ENCODE measurements around the gene AMZ2. TPM values are rescaled to one million over a fixed set of nuclear protein-coding genes. Genes with fewer than 3 reads are reported as not detected.
"Not testable (repeated sequence)": the region's sequence is repeated elsewhere in the genome, so short reads cannot be mapped to it uniquely, and the experiment has no call there.

The AMZ2 gene
- total and polyA plus RNA-seq, 7 experiments from 2014 or later, result 47.6 to 103 (median 79.5) TPM

- Histone ChIP-seq H3K4me3 (ENCODE audit: low read length) (peak overlapping the region; percentile 50), H3K9me3 (ENCODE audit: control insufficient read depth in 2 of 3, low read length in 3 of 3) (no peaks in the 10 kb centered on the region), H3K27ac (ENCODE audit: low read depth, low read length) (peak overlapping the region; percentile 35), H3K27me3 (ENCODE audit: control insufficient read depth in 2 of 2, insufficient read depth in 2 of 2, low read length in 2 of 2) (no peaks in the 10 kb centered on the region), H3K36me3 (ENCODE audit: control insufficient read depth in 2 of 3, insufficient read depth in 3 of 3, low read length in 3 of 3) (peaks cover 0 to 12% (median 0%) of the 10 kb centered on the region in 3 experiments), H3K4me1 (ENCODE audit: control insufficient read depth in 2 of 2, insufficient read depth in 2 of 2, low read length in 2 of 2) (no peaks in the 10 kb centered on the region)
- peaks cover 0 to 6% (median 0%) of the 10 kb centered on the region in 5 donors for H3K27me3 Mint-ChIP-seq
- ChIA-PET CTCF (interaction anchor here (0.8 to 1.1 kb wide), 2 partner anchors 38 to 224 kb away, joined by 3 to 5 read pairs; no protein-coding TSS in a partner anchor), POLR2A (interaction anchor here (1.0 to 4.8 kb wide), 4 partner anchors 10 to 44 kb away, joined by 3 to 36 read pairs (median 6); partner anchors contain the start of gene AMZ2)
- H3K36me3 Mint-ChIP-seq, result peaks cover 7 to 31% (median 19%) of the 10 kb centered on the region in 5 donors
- peaks cover 0 to 4% (median 0%) of the 10 kb centered on the region in 11 donors for H3K9me3 Mint-ChIP-seq
- peaks cover 15 to 41% (median 37%) of the 10 kb centered on the region in 7 donors for H3K4me1 Mint-ChIP-seq
- peak overlapping the region in 5 of 9 donors; percentile 42 to 96 (median 54) for H3K27ac Mint-ChIP-seq
- H3K4me3 Mint-ChIP-seq, result peak overlapping the region in 6 of 10 donors; percentile 59 to 97 (median 86)
- DNase-seq, result no peak
- ATAC-seq, result no peak
- intact Hi-C loops (cut with micrococcal nuclease), result loop anchor here (2.0 to 10.0 kb wide), 4 partner anchors 105 to 305 kb away; partner anchors contain the start of gene PRKAR1A (in 1 of the 2)
These were observed 40.1 kb upstream of the AMZ2 start for GRCh38 chr17:68207651-68208253.

- POLR2A ChIA-PET, result interaction anchor here (0.5 to 4.8 kb wide), 6 partner anchors 11 to 141 kb away, joined by 3 to 36 read pairs (median 4); partner anchors contain the start of gene AMZ2
These were observed 39.2 kb upstream of the AMZ2 start for GRCh38 chr17:68208651-68209050.

GRCh38 chr17:68209191-68209900, 38.5 kb upstream of the AMZ2 start:
- ChIA-PET CTCF (interaction anchor here (1.1 kb wide), 1 partner anchor 36 kb away, joined by 5 read pairs; no protein-coding TSS in a partner anchor), POLR2A (interaction anchor here (0.5 to 1.7 kb wide), 2 partner anchors 39 to 74 kb away, joined by 4 to 9 read pairs; partner anchors contain the start of gene AMZ2)
- not testable (repeated sequence) for H3K4me1 ChIP-seq (ENCODE audit: control insufficient read depth in 2 of 2, insufficient read depth in 2 of 2, low read length in 2 of 2); ATAC-seq; H3K27ac Mint-ChIP-seq; H3K4me3 Mint-ChIP-seq; H3K27me3 ChIP-seq (ENCODE audit: control insufficient read depth in 2 of 2, insufficient read depth in 2 of 2, low read length in 2 of 2); DNase-seq; H3K9me3 Mint-ChIP-seq; H3K27me3 Mint-ChIP-seq; H3K27ac ChIP-seq (ENCODE audit: low read depth, low read length); H3K4me3 ChIP-seq (ENCODE audit: low read length); H3K9me3 ChIP-seq (ENCODE audit: control insufficient read depth in 2 of 3, low read length in 3 of 3)
- peaks cover 0 to 12% (median 0%) of the 10 kb centered on the region in 3 experiments for H3K36me3 ChIP-seq (ENCODE audit: control insufficient read depth in 2 of 3, insufficient read depth in 3 of 3, low read length in 3 of 3)
- H3K4me1 Mint-ChIP-seq, result peaks cover 31 to 57% (median 53%) of the 10 kb centered on the region in 7 donors
- H3K36me3 Mint-ChIP-seq, result peaks cover 9 to 42% (median 19%) of the 10 kb centered on the region in 5 donors
- intact Hi-C loops (cut with micrococcal nuclease), result loop anchor here (5.0 to 10.0 kb wide), 3 partner anchors 107 to 303 kb away; partner anchors contain the start of gene PRKAR1A (in 1 of the 2)

More at GRCh38 chr17:68208651-68209050, 39.2 kb upstream of the AMZ2 start:
- Mint-ChIP-seq H3K4me3 (peak overlapping the region in 7 of 10 donors; percentile 11 to 64 (median 53)), H3K4me1 (peaks cover 24 to 50% (median 46%) of the 10 kb centered on the region in 7 donors), H3K27ac (peak overlapping the region in 3 of 9 donors; percentile 51 to 60 (median 57)), H3K36me3 (peaks cover 9 to 38% (median 19%) of the 10 kb centered on the region in 5 donors)
- not testable (repeated sequence) for H3K27ac ChIP-seq (ENCODE audit: low read depth, low read length); ATAC-seq; H3K9me3 ChIP-seq (ENCODE audit: control insufficient read depth in 2 of 3, low read length in 3 of 3); H3K4me1 ChIP-seq (ENCODE audit: control insufficient read depth in 2 of 2, insufficient read depth in 2 of 2, low read length in 2 of 2); H3K9me3 Mint-ChIP-seq; DNase-seq; H3K4me3 ChIP-seq (ENCODE audit: low read length); H3K27me3 ChIP-seq (ENCODE audit: control insufficient read depth in 2 of 2, insufficient read depth in 2 of 2, low read length in 2 of 2); H3K27me3 Mint-ChIP-seq
- CTCF ChIA-PET, result interaction anchor here (0.8 to 1.1 kb wide), 2 partner anchors 37 to 223 kb away, joined by 3 to 5 read pairs; no protein-coding TSS in a partner anchor
- intact Hi-C loops (cut with micrococcal nuclease), result loop anchor here (5.0 to 10.0 kb wide), 3 partner anchors 106 to 304 kb away; partner anchors contain the start of gene PRKAR1A (in 1 of the 2)
- H3K36me3 ChIP-seq (ENCODE audit: control insufficient read depth in 2 of 3, insufficient read depth in 3 of 3, low read length in 3 of 3), result peaks cover 0 to 12% (median 0%) of the 10 kb centered on the region in 3 experiments

- no peak overlapping the region for H3K4me3 Mint-ChIP-seq
- Histone ChIP-seq H3K4me1 (ENCODE audit: control insufficient read depth in 2 of 2, insufficient read depth in 2 of 2, low read length in 2 of 2) (no peaks in the 10 kb centered on the region), H3K4me3 (ENCODE audit: low read length) (no peak overlapping the region), H3K9me3 (ENCODE audit: control insufficient read depth in 2 of 3, low read length in 3 of 3) (no peaks in the 10 kb centered on the region), H3K27me3 (ENCODE audit: control insufficient read depth in 2 of 2, insufficient read depth in 2 of 2, low read length in 2 of 2) (no peaks in the 10 kb centered on the region), H3K27ac (ENCODE audit: low read depth, low read length) (no peak overlapping the region), H3K36me3 (ENCODE audit: control insufficient read depth in 2 of 3, insufficient read depth in 3 of 3, low read length in 3 of 3) (peaks cover 0 to 12% (median 0%) of the 10 kb centered on the region in 3 experiments)
- peak overlapping the region in 4 of 9 donors; percentile 16 to 68 (median 45) for H3K27ac Mint-ChIP-seq
- H3K36me3 Mint-ChIP-seq, result peaks cover 9 to 44% (median 19%) of the 10 kb centered on the region in 5 donors
- H3K27me3 Mint-ChIP-seq, result no peaks in the 10 kb centered on the region
- H3K9me3 Mint-ChIP-seq, result peaks cover 0 to 3% (median 0%) of the 10 kb centered on the region in 11 donors
- ChIA-PET POLR2A (interaction anchor here (0.8 kb wide), 1 partner anchor 86 kb away, joined by 3 read pairs; no protein-coding TSS in a partner anchor), CTCF (interaction anchor here (0.6 kb wide), 2 partner anchors 32 to 112 kb away, joined by 3 read pairs; no protein-coding TSS in a partner anchor)
- DNase-seq (no peak), ATAC-seq (no peak)
- peaks cover 35 to 63% (median 55%) of the 10 kb centered on the region in 7 donors for H3K4me1 Mint-ChIP-seq
- intact Hi-C loops (cut with micrococcal nuclease), result no loop called here
These were observed 37.1 kb upstream of the AMZ2 start for GRCh38 chr17:68210570-68211315.

- peak overlapping the region in 5 of 10 donors; percentile 1 to 26 (median 20) for H3K4me3 Mint-ChIP-seq
- POLR2A ChIA-PET, result interaction anchor here (0.7 to 1.7 kb wide), 4 partner anchors 12 to 78 kb away, joined by 3 to 7 read pairs (median 3); partner anchors contain the start of gene AMZ2
- peaks cover 29 to 47% (median 41%) of the 10 kb centered on the region in 7 donors for H3K4me1 Mint-ChIP-seq
- H3K27me3 ChIP-seq (ENCODE audit: control insufficient read depth in 2 of 2, insufficient read depth in 2 of 2, low read length in 2 of 2); H3K4me3 ChIP-seq (ENCODE audit: low read length); DNase-seq; H3K27ac ChIP-seq (ENCODE audit: low read depth, low read length); intact Hi-C loops (cut with micrococcal nuclease); H3K9me3 Mint-ChIP-seq; H3K4me1 ChIP-seq (ENCODE audit: control insufficient read depth in 2 of 2, insufficient read depth in 2 of 2, low read length in 2 of 2); H3K9me3 ChIP-seq (ENCODE audit: control insufficient read depth in 2 of 3, low read length in 3 of 3); H3K27me3 Mint-ChIP-seq: not testable (repeated sequence)
- peak; percentile 24 for ATAC-seq
- H3K36me3 Mint-ChIP-seq, result peaks cover 9 to 44% (median 18%) of the 10 kb centered on the region in 5 donors
- H3K36me3 ChIP-seq (ENCODE audit: control insufficient read depth in 2 of 3, insufficient read depth in 3 of 3, low read length in 3 of 3), result peaks cover 0 to 13% (median 7%) of the 10 kb centered on the region in 3 experiments
- CTCF ChIA-PET, result interaction anchor here (0.7 kb wide), 1 partner anchor 177 kb away, joined by 7 read pairs; no protein-coding TSS in a partner anchor
- peak overlapping the region in 8 of 9 donors; percentile 12 to 86 (median 52) for H3K27ac Mint-ChIP-seq
These were observed 34.1 kb upstream of the AMZ2 start for GRCh38 chr17:68213428-68214411.
